OCI-LY3 (cell line): ENCODE results near the gene NPHS1.

Experiments used
- EZH2phosphoT487 ChIP-seq: fragments of 200-600 bp; shearing (Covaris generic); IDR thresholded peaks from 2 replicates; pipeline ENCODE4 v1.6.1; 2018; ENCODE audit warnings: antibody characterized with exemption, mixed run types, low read depth
- TF ChIP-seq, protein P1 (sequence below): fragments of 200-600, 300-600 bp; sonication (generic); IDR thresholded peaks from 2 replicates; pipeline ENCODE4 v1.5.1; 2014; ENCODE audit warnings: antibody characterized with exemption, low read length, low read depth

DNA sequence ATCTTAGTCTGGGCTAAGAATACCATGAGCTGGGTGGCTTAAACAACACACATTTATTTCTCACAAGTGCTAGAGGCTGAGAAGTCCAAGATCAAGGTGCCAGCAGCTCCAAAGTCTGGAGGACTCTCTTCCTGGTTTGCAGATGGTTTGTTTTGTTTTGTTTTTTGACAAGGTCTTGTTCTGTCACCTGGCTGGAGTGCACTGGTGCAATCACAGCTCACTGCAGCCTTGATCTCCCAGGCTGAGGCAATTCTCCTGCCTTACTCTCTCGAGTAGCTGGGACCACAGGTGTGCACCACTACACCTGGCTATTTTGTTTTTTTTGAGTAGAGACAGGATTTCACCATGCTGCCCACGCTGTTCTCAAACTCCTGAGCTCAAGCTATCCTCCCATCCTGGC is 31.6 kb upstream of the NPHS1 start:
- TF ChIP-seq, protein P1, sequence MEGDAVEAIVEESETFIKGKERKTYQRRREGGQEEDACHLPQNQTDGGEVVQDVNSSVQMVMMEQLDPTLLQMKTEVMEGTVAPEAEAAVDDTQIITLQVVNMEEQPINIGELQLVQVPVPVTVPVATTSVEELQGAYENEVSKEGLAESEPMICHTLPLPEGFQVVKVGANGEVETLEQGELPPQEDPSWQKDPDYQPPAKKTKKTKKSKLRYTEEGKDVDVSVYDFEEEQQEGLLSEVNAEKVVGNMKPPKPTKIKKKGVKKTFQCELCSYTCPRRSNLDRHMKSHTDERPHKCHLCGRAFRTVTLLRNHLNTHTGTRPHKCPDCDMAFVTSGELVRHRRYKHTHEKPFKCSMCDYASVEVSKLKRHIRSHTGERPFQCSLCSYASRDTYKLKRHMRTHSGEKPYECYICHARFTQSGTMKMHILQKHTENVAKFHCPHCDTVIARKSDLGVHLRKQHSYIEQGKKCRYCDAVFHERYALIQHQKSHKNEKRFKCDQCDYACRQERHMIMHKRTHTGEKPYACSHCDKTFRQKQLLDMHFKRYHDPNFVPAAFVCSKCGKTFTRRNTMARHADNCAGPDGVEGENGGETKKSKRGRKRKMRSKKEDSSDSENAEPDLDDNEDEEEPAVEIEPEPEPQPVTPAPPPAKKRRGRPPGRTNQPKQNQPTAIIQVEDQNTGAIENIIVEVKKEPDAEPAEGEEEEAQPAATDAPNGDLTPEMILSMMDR: no peak
- TF ChIP-seq EZH2phosphoT487: no peak
